ENCODE data around the gene PUS1. TPM values are rescaled to one million over a fixed set of nuclear protein-coding genes. Genes with fewer than 3 reads are reported as not detected.
A peak's percentile ranks its signal among the peaks of the same experiment; 100 is the strongest.

Gene PUS1
- total RNA-seq, 1 experiment from 2014 or later, result 117 TPM

DNA sequence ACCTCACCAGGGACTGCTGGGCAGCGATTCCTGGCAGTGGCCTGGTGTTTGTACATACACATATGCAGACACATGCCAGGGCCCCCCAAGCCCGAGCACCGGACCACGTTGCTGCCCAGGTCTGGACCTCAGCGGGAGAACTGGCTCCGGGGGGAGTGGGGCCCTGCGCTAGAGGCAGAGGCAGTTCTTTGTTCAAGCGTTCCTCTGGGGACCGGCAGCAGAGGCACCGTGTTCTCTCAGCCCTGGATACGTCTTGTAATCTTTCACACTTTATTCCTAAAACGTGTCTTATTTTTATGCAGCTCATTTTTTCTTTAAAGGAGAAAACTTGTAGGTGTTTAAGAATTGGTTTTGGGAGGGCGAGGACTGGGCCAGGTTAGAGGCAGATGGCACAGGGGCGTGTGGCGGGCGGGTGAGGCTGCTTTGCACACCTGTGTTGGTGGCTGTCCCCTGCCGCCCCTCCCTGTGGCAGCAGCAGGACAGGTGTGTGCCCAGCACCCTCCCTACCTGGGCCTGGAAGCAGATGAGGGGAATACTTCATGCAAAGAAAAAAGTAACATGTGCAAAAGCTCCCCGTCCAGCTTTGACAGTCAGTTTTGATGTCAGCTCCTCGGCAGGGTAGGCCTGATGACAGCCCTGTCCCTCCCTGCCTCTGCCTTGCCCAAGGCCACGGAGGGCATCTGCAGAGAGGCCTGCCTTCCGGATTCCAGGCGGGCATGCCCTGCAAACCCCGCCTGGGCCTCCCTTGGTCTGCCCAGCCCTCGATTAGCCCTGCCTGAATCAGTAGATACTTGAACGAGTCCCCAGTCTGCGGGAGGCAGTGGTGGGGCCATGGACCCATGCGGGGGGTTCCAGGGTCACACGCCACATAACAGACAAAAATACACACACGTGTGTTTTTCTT lies 7.0 kb upstream of the PUS1 start:
- no peak overlapping the region for H2AFZ ChIP-seq (ENCODE audit: low read length)
- Mint-ChIP-seq H3K9me3 (peaks cover 2 to 6% of the 10 kb centered on the region in 2 experiments; a peak in 2 of 5 replicates), H3K36me3 (ENCODE audit: insufficient read depth in 1 of 3, low read depth in 3 of 3) (peaks cover 6 to 32% (median 24%) of the 10 kb centered on the region in 3 experiments), H3K27ac (peak overlapping the region in 1 of 3 experiments; percentile 58; a peak in 1 of 7 replicates), H3K4me3 (no peak overlapping the region), H3K4me1 (no peaks in the 10 kb centered on the region), H3K27me3 (ENCODE audit: low read depth) (no peaks in the 10 kb centered on the region; the same call in 1 of the 2 replicates)
- H3K4ac ChIP-seq (ENCODE audit: low read depth, low read length), result no peak overlapping the region
- no peak overlapping the region for H2BK15ac ChIP-seq (ENCODE audit: low read depth, low read length)
- no peak overlapping the region for H2AK5ac ChIP-seq (ENCODE audit: insufficient read length, low read length)
- no peak overlapping the region for H2BK20ac ChIP-seq (ENCODE audit: low read depth, low read length, poor library complexity, severe bottlenecking)
- no peak overlapping the region for H3K14ac ChIP-seq (ENCODE audit: insufficient read depth, low read length)
- no peak overlapping the region for H3K27ac ChIP-seq (ENCODE audit: insufficient read length, low read depth, low read length)
- no peak overlapping the region for H4K8ac ChIP-seq (replicated peaks; ENCODE audit: insufficient read length, low read depth, low read length)
- H3K79me2 ChIP-seq (ENCODE audit: insufficient read depth, low read length), result no peaks in the 10 kb centered on the region
- H3K18ac ChIP-seq (ENCODE audit: insufficient read length, low read depth, low read length), result no peak overlapping the region
- H2BK120ac ChIP-seq (ENCODE audit: low read depth, low read length, poor library complexity, severe bottlenecking), result no peak overlapping the region
- H3K23ac ChIP-seq (ENCODE audit: insufficient read length, low read depth, low read length), result no peak overlapping the region
- no peak overlapping the region for H3K4me2 ChIP-seq (ENCODE audit: insufficient read depth, insufficient read length, low read length)
- H3K9ac ChIP-seq (ENCODE audit: extremely low read depth, insufficient read length, low read length), result no peak overlapping the region
- no peak overlapping the region for H2BK12ac ChIP-seq (ENCODE audit: insufficient read length, low read depth, low read length)
- no peaks in the 10 kb centered on the region for H3K27me3 ChIP-seq (ENCODE audit: insufficient read depth, low read length)
- no peak overlapping the region for H4K91ac ChIP-seq (ENCODE audit: insufficient read length, low read depth, low read length)
- no peaks in the 10 kb centered on the region for H3K9me3 ChIP-seq (ENCODE audit: control insufficient read depth, low read depth, low read length)
- no peak overlapping the region for H4K5ac ChIP-seq (ENCODE audit: insufficient read length, low read depth, low read length)
- H2BK5ac ChIP-seq (ENCODE audit: insufficient read length, low read length), result no peak overlapping the region
- no CpG with 5 or more reads among the region's 29 CpGs for WGBS (ENCODE audit: extremely low coverage, insufficient read length, low lambda C conversion rate)
- no peaks in the 10 kb centered on the region for H3K79me1 ChIP-seq (ENCODE audit: insufficient read depth, low read depth, low read length, poor library complexity, severe bottlenecking)
- TF ChIP-seq, protein P1, sequence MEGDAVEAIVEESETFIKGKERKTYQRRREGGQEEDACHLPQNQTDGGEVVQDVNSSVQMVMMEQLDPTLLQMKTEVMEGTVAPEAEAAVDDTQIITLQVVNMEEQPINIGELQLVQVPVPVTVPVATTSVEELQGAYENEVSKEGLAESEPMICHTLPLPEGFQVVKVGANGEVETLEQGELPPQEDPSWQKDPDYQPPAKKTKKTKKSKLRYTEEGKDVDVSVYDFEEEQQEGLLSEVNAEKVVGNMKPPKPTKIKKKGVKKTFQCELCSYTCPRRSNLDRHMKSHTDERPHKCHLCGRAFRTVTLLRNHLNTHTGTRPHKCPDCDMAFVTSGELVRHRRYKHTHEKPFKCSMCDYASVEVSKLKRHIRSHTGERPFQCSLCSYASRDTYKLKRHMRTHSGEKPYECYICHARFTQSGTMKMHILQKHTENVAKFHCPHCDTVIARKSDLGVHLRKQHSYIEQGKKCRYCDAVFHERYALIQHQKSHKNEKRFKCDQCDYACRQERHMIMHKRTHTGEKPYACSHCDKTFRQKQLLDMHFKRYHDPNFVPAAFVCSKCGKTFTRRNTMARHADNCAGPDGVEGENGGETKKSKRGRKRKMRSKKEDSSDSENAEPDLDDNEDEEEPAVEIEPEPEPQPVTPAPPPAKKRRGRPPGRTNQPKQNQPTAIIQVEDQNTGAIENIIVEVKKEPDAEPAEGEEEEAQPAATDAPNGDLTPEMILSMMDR (conservative IDR thresholded peaks at IDR 0.05), result no peak
- no peaks in the 10 kb centered on the region for H3K4me1 ChIP-seq (ENCODE audit: insufficient read depth, low read length)
- H3K56ac ChIP-seq (ENCODE audit: insufficient read length, low read depth, low read length), result no peak overlapping the region
- H3T11ph ChIP-seq (ENCODE audit: low read length), result no peak overlapping the region
- DNase-seq, result no peak
- H3K23me2 ChIP-seq (ENCODE audit: insufficient read length, low read depth, low read length, poor library complexity, severe bottlenecking), result no peaks in the 10 kb centered on the region
- no peaks in the 10 kb centered on the region for H4K20me1 ChIP-seq (ENCODE audit: control insufficient read depth, insufficient read depth, insufficient read length)

Measured in H9 (cell line).